Dendritic cell treated with granulocyte-macrophage colony-stimulating factor and Interleukin-4, amounts not matched to agents 40 ng/mL and 50 ng/mL, for 4 days (primary cell): ENCODE results near the gene SLC22A2.

Source experiments
- H3K27ac Mint-ChIP-seq: one replicate; pipeline ENCODE4 v1.8.0; 2022; ENCODE audit warnings: mild to moderate bottlenecking, mixed read lengths
- H3K27me3 Mint-ChIP-seq: one replicate; pipeline ENCODE4 v1.8.0; 2022; ENCODE audit warnings: mild to moderate bottlenecking, mixed read lengths
- H3K36me3 Mint-ChIP-seq: one replicate; pipeline ENCODE4 v1.8.0; 2022; ENCODE audit warnings: low read depth, mixed read lengths
- H3K4me1 Mint-ChIP-seq: one replicate; pipeline ENCODE4 v1.8.0; 2022; ENCODE audit warnings: low read depth, mixed read lengths
- H3K4me3 Mint-ChIP-seq: one replicate; pipeline ENCODE4 v1.8.0; 2022; ENCODE audit warnings: mild to moderate bottlenecking, moderate library complexity, mixed read lengths
- H3K9me3 Mint-ChIP-seq: one replicate; pipeline ENCODE4 v1.8.0; 2022; ENCODE audit warnings: mixed read lengths
- intact Hi-C: fragments of 100-400 bp; cut with micrococcal nuclease; formaldehyde crosslinking; loops from one replicate; pipeline ENCODE4 v1.15.0; 2022

Gene SLC22A2

GRCh38 chr6:160278786-160279310 lies 20.2 kb upstream of the SLC22A2 start:
- H3K36me3 Mint-ChIP-seq = no peaks in the 10 kb centered on the region

GRCh38 chr6:160278311-160278710 lies 19.7 kb upstream of the SLC22A2 start:
- H3K27ac Mint-ChIP-seq = no peak overlapping the region
- H3K4me3 Mint-ChIP-seq = no peak overlapping the region
- H3K27me3 Mint-ChIP-seq = no peaks in the 10 kb centered on the region
- intact Hi-C loops = no loop called here
- H3K4me1 Mint-ChIP-seq = no peaks in the 10 kb centered on the region
- H3K36me3 Mint-ChIP-seq = no peaks in the 10 kb centered on the region
- H3K9me3 Mint-ChIP-seq = no peaks in the 10 kb centered on the region

More at GRCh38 chr6:160278786-160279310, 20.2 kb upstream of the SLC22A2 start:
- Mint-ChIP-seq H3K4me1 (no peaks in the 10 kb centered on the region), H3K27me3 (no peaks in the 10 kb centered on the region), H3K27ac (no peak overlapping the region), H3K9me3 (no peaks in the 10 kb centered on the region), H3K4me3 (no peak overlapping the region)
- intact Hi-C loops = no loop called here

GRCh38 chr6:160277546-160277945 lies 18.9 kb upstream of the SLC22A2 start:
- intact Hi-C loops = no loop called here
- H3K27ac Mint-ChIP-seq = no peak overlapping the region
- no peaks in the 10 kb centered on the region for H3K4me1 Mint-ChIP-seq
- no peaks in the 10 kb centered on the region for H3K36me3 Mint-ChIP-seq
- no peak overlapping the region for H3K4me3 Mint-ChIP-seq
- no peaks in the 10 kb centered on the region for H3K27me3 Mint-ChIP-seq
- no peaks in the 10 kb centered on the region for H3K9me3 Mint-ChIP-seq

GRCh38 chr6:160277144-160277543 lies 18.5 kb upstream of the SLC22A2 start:
- Mint-ChIP-seq H3K27ac (no peak overlapping the region), H3K4me1 (no peaks in the 10 kb centered on the region), H3K9me3 (no peaks in the 10 kb centered on the region), H3K4me3 (no peak overlapping the region), H3K36me3 (no peaks in the 10 kb centered on the region), H3K27me3 (no peaks in the 10 kb centered on the region)
- intact Hi-C loops = no loop called here

- no peaks in the 10 kb centered on the region for H3K4me1 Mint-ChIP-seq
- no peak overlapping the region for H3K27ac Mint-ChIP-seq
- no peaks in the 10 kb centered on the region for H3K36me3 Mint-ChIP-seq
- no peaks in the 10 kb centered on the region for H3K27me3 Mint-ChIP-seq
- intact Hi-C loops = no loop called here
- no peaks in the 10 kb centered on the region for H3K9me3 Mint-ChIP-seq
- no peak overlapping the region for H3K4me3 Mint-ChIP-seq
Measured at GRCh38 chr6:160276126-160276525, 17.5 kb upstream of the SLC22A2 start.

- Mint-ChIP-seq H3K27ac (no peak overlapping the region), H3K4me3 (no peak overlapping the region), H3K9me3 (no peaks in the 10 kb centered on the region), H3K27me3 (no peaks in the 10 kb centered on the region), H3K4me1 (no peaks in the 10 kb centered on the region), H3K36me3 (no peaks in the 10 kb centered on the region)
- intact Hi-C loops = no loop called here
Measured at GRCh38 chr6:160275511-160276003, 16.9 kb upstream of the SLC22A2 start.

- intact Hi-C loops = no loop called here
- H3K9me3 Mint-ChIP-seq = no peaks in the 10 kb centered on the region
- no peak overlapping the region for H3K4me3 Mint-ChIP-seq
- no peaks in the 10 kb centered on the region for H3K36me3 Mint-ChIP-seq
- no peaks in the 10 kb centered on the region for H3K4me1 Mint-ChIP-seq
- no peak overlapping the region for H3K27ac Mint-ChIP-seq
- no peaks in the 10 kb centered on the region for H3K27me3 Mint-ChIP-seq
Measured at GRCh38 chr6:160274871-160275510, 16.4 kb upstream of the SLC22A2 start.

- Mint-ChIP-seq H3K36me3 (no peaks in the 10 kb centered on the region), H3K9me3 (no peaks in the 10 kb centered on the region), H3K27ac (no peak overlapping the region), H3K4me1 (no peaks in the 10 kb centered on the region), H3K4me3 (no peak overlapping the region), H3K27me3 (no peaks in the 10 kb centered on the region)
- intact Hi-C loops = no loop called here
Measured at GRCh38 chr6:160273750-160274149, 15.1 kb upstream of the SLC22A2 start.

GRCh38 chr6:160273196-160273595 lies 14.6 kb upstream of the SLC22A2 start:
- Mint-ChIP-seq H3K4me1 (no peaks in the 10 kb centered on the region), H3K27me3 (no peaks in the 10 kb centered on the region), H3K4me3 (no peak overlapping the region), H3K27ac (no peak overlapping the region), H3K9me3 (no peaks in the 10 kb centered on the region), H3K36me3 (no peaks in the 10 kb centered on the region)
- intact Hi-C loops = no loop called here

- Mint-ChIP-seq H3K27ac (no peak overlapping the region), H3K4me3 (no peak overlapping the region), H3K9me3 (no peaks in the 10 kb centered on the region), H3K36me3 (no peaks in the 10 kb centered on the region), H3K4me1 (no peaks in the 10 kb centered on the region), H3K27me3 (no peaks in the 10 kb centered on the region)
- intact Hi-C loops = no loop called here
Measured at GRCh38 chr6:160272707-160273106, 14.1 kb upstream of the SLC22A2 start.

GRCh38 chr6:160270347-160270746 lies 11.7 kb upstream of the SLC22A2 start:
- no peak overlapping the region for H3K4me3 Mint-ChIP-seq
- no peak overlapping the region for H3K27ac Mint-ChIP-seq
- intact Hi-C loops = no loop called here
- H3K27me3 Mint-ChIP-seq = no peaks in the 10 kb centered on the region
- H3K4me1 Mint-ChIP-seq = no peaks in the 10 kb centered on the region
- no peaks in the 10 kb centered on the region for H3K9me3 Mint-ChIP-seq
- no peaks in the 10 kb centered on the region for H3K36me3 Mint-ChIP-seq

- Mint-ChIP-seq H3K4me3 (no peak overlapping the region), H3K27me3 (no peaks in the 10 kb centered on the region), H3K4me1 (no peaks in the 10 kb centered on the region)
Measured at GRCh38 chr6:160269771-160270170, 11.2 kb upstream of the SLC22A2 start.

GRCh38 chr6:160269023-160269521 lies 10.5 kb upstream of the SLC22A2 start:
- H3K9me3 Mint-ChIP-seq = no peaks in the 10 kb centered on the region
- intact Hi-C loops = no loop called here
- H3K27ac Mint-ChIP-seq = no peak overlapping the region
- H3K27me3 Mint-ChIP-seq = no peaks in the 10 kb centered on the region
- H3K4me3 Mint-ChIP-seq = no peak overlapping the region
- H3K4me1 Mint-ChIP-seq = no peaks in the 10 kb centered on the region
- no peaks in the 10 kb centered on the region for H3K36me3 Mint-ChIP-seq

More at GRCh38 chr6:160269771-160270170, 11.2 kb upstream of the SLC22A2 start:
- Mint-ChIP-seq H3K36me3 (no peaks in the 10 kb centered on the region), H3K9me3 (no peaks in the 10 kb centered on the region), H3K27ac (no peak overlapping the region)
- intact Hi-C loops = no loop called here

- H3K27ac Mint-ChIP-seq = no peak overlapping the region
- no peaks in the 10 kb centered on the region for H3K27me3 Mint-ChIP-seq
- intact Hi-C loops = no loop called here
- H3K36me3 Mint-ChIP-seq = no peaks in the 10 kb centered on the region
- H3K9me3 Mint-ChIP-seq = no peaks in the 10 kb centered on the region
- H3K4me1 Mint-ChIP-seq = no peaks in the 10 kb centered on the region
- no peak overlapping the region for H3K4me3 Mint-ChIP-seq
Measured at GRCh38 chr6:160267102-160267501, 8.5 kb upstream of the SLC22A2 start.
